HG03571 (cell line): ENCODE measurements around the gene TENM3.

ENCODE experiments used
- ATAC-seq: cut with Tn5 transposase; IDR thresholded peaks from one replicate; pipeline ENCODE4 v1.9.1; 2021; ENCODE audit not compliant: unreplicated experiment

TENM3 gene

DNA sequence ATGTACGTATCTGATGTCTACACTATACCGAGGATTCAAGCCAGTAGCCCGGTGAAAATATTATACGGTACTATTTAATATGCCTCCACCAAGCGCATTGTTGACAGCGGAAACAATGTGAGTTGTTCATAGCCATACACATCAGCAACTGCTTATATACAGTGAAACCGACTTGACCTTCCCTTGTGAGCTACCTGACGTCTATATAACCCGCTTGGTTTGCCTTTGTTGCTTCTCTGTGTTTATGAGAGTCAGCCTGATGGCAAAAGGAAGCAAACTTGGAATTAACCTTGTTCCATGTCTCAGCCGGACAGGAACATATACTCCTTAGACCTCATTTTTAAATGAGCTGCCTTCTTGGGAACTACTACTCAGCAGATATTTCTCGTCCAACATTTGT lies 462.2 kb downstream of the TENM3 start:
- no peak for ATAC-seq

DNA sequence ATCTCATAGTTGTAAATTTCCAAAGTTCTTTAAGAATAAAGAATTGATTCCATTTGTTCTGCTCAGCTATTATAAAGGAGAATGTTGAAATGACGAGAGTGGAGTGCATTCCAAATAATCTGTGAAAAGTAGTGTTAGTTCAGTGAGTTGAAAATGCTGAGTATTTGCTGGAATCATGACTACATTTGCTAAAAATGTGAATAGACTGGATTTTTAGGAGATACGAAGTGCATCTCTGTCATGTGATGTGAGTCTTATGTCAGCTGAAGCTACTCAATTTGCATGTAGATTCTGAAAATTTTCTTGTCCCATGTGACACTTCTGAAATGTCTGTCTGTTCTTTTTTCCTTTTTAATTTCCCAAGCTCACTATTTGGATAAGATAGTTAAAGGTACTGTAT lies 468.0 kb downstream of the TENM3 start:
- no peak for ATAC-seq

DNA sequence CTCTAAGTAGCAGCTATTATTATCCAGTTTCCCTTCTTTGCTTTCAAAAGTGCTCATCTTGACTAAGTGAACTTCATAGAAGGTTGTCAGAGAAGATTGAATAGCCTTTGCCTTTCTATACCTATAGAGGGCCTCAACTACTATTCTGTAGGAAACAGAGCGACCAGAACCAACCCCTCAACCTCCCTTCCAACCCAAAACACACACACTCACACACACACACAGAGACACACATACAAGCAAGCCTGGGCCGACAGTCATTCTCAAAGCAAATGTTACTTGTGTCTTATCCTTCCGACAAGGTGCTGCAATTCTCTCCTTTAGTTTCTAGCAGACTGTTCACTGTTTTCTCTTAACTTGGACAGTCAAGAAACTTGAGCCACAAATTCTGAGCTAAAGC lies 472.3 kb downstream of the TENM3 start:
- ATAC-seq = no peak

DNA sequence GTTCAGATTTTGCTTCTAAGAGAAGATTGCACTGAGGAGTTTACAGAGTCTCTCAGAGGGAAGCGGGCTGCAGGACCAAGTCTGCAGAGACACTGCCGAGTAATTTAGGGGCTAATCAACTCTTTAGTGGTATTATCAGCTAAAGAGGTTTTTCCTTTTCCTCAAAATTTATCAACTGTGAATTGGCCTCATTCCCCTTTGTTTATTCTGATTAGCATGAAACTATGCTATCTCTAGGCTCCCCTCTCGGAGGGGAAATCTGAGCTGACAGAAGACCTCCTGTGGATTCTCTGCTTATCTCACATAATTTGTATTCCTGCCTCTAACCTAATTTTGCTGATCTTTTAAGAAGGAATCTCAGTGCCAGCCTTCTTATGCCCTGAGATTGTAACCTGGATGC lies 473.0 kb downstream of the TENM3 start:
- ATAC-seq = no peak

DNA sequence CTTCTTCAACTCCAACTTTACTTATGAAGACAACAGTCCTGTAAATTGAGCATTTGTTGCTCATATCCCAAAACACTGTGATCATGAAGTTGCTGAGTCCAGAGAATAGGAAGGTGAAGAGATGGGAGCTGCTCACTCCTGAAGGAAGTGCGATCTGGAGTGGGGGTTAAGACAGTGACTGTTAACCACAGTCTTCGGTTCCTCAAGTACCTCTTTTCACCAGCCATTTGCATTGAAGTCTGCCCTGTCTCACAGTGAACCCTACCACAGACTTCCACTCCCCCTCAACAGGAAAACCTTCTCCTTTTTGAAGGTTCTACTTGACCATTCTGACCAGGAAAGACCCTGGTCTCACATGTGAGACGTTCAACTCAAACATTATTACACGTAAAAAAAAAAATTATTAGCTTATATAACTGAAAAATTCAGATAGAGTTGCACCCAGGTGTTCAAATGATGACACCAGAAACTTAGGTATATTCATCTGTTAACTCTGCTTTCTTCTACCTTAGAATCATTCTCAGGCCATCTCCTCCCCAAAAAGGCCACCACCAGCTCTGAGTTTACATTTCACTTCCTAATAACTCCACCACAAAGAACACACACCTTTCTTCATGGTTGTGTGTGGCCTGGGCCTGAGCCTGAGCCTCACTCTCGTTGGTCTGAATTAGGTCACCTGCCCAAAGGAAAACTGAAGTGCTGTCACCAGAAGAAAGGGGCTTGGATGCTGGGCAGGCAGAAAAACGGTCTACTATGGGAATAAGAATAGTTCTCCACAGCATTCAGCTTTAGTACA lies 474.8 kb downstream of the TENM3 start:
- ATAC-seq = no peak

DNA sequence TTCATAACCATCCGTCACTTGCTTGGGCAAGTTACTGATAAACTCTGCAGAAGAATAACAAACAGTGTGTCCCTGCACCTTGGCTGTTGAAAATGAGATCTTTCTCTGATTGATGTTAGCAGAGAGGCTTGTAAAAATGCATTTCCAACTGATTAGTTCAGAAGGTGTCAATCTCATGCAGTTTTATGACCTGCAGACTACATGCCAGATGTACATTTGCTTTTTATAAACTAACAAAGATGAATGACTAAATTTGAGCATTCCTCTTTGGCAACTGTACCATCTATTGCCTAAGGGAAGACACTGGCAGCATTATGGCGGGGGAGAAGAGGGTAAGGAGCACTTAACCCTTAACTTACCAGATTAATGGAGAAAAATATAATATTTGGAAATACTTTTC lies 481.2 kb downstream of the TENM3 start:
- no peak for ATAC-seq

DNA sequence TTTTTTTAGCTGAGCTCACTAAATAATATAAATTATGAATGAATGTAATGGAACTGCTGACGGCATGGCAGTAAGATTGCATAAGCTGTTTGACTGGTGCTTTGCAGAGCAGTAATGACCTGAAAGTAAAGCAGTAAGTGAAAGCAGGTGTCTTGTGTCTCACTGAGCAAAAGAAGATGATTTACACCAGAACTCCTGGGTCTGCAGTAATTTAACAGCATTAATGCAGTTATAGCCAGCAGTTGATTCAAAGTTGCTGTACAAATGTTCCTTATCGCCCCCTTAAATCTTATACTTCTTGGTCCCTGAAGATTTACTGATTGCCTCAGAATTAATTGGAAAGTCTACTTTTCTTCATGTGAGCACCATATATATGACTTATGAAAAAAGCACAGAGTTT lies 486.3 kb downstream of the TENM3 start:
- ATAC-seq = no peak

DNA sequence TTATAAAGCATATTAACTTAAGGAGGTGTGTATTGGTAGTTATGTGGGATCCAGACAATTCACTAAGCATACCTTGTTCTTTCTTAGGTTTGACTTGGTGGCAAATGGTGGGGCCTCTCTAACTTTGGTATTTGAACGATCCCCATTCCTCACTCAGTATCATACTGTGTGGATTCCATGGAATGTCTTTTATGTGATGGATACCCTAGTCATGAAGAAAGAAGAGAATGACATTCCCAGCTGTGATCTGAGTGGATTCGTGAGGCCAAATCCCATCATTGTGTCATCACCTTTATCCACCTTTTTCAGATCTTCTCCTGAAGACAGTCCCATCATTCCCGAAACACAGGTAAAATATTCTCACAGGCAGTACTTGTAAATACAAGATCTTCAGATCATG lies 487.6 kb downstream of the TENM3 start:
- ATAC-seq = no peak

DNA sequence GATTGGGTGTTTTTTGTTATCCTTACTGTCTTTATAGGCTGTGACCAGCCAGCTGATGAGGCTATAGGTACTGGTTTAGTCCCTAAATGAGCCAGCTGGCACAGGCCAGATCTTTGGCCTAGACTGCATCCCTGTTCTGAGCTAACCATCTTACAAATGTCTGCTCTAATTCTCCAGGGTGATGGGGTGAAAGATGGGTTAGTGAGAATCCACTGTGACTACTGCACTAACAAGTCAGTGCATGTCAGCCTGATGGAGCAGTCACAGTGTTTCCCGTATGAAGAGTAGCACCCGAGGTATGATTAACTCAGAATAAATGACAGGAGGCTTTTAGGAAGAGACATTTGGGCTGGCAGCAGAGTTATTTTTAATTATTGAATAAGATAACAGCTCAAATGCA lies 493.0 kb downstream of the TENM3 start:
- ATAC-seq = no peak

DNA sequence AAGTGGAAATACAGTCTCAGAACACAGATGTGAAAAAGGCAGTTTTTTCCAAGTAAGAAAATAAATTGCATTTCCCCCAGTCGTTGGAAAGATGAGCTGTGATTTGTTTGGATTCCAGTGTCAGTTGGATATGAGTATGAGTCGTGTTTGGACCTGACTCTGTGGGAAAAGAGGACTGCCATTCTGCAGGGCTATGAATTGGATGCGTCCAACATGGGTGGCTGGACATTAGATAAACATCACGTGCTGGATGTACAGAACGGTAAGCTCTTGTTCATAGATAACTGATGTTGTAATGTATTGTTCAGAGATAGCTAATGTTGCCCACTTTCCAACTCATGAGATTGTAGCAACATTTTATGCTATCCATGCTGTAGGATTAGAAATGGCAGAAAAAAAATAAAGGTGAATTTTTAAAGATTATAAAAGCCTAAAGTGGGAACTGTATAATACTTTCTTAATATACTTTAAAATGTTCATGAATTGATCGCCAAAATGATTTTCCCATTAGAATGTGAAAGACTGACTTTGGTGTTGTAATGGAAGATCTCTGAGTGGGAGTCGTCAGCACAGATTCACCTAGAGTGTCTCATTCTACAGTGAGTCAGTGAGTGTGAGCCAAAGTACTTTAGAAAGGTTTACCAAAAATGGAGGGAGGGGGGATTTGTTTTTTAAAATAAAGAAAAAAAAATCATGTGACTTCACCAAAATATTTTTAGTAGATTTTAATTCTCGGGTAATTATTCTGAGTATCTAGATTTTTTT lies 495.3 kb downstream of the TENM3 start:
- ATAC-seq = no peak

DNA sequence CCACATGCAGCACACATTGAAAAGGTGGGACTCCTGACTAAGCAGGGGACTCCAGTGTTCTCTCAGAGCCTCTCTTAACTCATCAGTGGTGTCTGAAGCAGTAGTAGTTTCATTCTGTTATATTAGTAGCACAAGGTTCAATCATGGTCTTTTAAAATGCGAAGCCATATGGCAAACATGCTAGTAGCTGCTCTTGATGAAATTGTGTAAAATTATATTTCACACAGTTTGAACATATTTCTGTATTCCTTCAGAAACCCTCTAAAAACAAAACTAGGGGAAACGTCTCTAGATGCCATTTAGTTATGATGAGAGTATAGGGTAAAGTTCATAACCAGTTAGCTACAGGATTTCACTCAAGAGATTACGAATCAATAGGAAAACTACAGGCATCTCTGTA lies 497.1 kb downstream of the TENM3 start:
- no peak for ATAC-seq

DNA sequence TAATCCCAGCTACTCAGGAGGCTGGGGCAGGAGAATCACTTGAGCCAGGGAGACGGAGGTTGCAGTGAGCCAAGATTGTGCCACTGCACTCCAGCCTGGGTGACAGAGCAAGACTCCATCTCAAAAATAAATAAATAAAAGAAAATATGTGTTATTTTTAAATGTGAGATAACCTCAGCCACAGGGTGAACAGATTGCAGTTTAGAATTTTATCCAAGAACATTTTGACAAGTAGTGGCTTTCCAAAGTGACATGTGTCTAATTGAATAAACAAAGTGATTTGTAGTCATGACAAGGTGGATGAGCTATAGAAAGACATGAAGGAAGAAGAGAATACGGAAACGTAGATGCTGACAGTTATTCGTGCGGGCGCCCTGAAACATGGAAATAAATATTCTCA lies 497.9 kb downstream of the TENM3 start:
- ATAC-seq = no peak

DNA sequence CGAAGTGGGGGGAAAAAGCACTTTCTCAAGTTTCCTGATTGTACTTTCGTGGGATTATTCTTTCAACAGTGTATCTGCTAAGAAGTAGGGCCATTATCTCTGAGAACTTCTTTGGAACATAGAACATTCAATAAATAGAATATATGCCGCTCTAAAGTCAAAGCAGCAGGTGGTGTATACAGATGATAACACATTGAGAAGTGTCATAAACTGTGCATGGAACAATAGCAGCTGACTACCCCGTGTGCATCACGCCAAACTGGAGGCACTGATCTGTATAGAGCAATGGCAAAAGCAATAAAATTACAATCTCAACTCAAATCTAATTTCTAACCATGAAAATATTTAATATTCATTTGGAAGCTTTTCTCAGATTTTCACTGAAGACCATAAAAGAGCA lies 498.7 kb downstream of the TENM3 start:
- ATAC-seq = no peak

DNA sequence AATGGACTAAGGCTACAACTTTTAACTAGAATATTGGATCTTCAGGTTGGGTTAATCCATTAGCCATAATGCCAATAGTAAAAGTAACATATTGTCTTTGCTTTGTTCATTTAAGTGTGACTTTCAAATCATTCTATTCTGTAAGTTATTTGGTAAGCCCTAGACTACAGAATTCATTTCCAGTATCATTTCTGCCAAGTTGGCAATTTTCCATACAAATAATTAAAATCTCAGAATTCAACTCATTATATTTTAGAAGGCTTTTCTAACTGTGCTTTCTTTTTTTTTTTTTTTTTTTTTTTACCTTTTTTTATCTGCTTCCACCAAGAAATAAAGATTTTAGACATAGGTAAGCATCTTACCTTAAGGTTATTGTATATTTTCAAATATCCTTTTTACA lies 500.6 kb downstream of the TENM3 start:
- no peak for ATAC-seq

DNA sequence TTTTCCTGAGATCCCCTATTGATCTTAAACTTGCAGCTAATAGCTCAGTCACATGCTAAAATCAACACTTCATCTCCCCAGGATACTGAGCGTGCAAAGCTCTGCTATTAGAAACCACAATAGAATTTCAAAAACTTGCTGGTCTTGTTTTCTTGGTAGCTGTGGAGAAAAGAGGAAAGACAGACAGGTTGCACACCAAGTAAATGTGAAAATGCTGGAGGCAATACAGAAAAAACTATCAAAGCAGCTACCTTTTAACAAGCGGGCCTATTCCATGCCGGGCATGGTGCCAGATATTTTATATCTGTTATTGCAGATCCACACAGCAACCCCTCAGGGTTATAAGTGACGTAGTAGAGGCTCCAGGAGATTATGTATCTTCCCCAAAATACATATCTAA lies 502.0 kb downstream of the TENM3 start:
- ATAC-seq = no peak

DNA sequence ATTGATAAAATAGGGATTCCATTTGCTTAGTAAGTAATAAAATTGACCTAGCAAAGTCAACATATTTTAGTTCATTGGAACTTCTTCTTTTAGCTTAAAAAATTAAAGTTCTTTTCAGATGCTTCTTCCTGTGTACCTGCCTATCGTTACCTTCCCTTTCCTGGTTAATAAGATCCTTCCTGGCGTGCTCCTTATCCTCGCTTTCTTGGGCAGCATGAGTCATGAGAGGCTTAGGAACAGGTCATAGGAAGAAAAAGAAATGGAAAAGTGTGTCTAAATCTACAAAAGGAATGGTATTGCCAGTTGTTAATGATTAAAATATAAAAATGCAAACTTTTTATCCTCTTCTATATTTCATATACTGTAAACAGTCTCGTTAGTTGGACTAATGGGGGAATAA lies 503.7 kb downstream of the TENM3 start:
- no peak for ATAC-seq

DNA sequence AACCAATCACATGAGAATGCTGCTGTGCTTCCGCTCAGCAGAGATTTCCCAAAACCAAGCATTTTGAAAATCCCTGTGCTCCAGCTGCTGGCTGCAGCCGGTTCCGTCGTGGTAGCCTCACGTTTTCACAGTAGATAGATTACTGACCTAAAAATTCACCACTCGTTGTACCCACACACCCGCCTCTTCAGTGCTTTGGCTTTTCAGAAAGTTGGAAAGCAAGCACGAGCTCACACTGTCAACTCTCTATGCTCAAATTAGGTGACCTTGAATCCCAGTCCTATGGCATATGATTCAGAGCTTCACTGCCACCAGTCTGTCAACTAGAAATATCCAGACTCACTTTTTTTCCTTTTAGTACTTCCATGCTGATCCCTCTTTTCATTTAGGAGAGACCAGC lies 505.1 kb downstream of the TENM3 start:
- ATAC-seq = no peak

DNA sequence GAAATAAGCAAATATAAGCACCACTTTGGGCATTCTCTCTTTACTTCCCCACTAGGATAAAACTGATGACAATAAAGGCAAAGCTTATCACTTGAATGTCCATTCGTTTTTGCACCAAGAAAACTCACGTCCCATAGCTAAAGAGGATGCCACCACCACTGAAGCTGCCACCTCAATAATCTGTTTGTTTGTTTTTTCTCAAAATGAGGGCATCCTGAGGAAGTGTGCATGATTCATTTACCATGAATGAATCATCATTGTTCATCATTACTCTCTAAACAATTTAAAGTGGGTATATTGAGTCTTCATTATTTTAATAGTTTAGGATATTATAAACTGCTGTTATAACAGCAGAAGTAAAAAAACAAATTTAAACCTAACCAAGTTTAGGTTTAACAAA lies 505.7 kb downstream of the TENM3 start:
- ATAC-seq = no peak

DNA sequence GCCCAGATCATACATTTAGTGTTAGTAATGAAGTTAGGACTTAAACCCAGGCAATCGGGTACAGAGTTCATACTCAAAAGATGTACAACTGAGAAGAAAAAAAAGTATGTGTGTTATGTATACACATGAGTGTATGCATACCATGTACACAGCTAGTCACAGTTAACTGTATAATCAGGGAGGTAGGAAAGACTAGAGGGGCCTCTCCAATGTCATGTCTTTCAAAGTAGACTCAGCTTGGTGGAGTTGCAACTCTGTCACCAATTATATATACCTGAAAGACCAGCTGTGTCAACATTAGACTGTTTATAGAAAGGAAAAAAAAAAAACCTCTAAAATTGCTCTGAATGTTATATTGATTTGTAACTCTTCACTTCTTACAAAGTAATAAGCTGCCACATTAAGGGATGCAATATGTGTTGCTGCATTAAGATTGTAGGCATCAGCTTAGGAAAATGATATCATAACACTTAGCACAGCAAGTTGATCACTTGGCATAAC lies 506.5 kb downstream of the TENM3 start:
- ATAC-seq = no peak

DNA sequence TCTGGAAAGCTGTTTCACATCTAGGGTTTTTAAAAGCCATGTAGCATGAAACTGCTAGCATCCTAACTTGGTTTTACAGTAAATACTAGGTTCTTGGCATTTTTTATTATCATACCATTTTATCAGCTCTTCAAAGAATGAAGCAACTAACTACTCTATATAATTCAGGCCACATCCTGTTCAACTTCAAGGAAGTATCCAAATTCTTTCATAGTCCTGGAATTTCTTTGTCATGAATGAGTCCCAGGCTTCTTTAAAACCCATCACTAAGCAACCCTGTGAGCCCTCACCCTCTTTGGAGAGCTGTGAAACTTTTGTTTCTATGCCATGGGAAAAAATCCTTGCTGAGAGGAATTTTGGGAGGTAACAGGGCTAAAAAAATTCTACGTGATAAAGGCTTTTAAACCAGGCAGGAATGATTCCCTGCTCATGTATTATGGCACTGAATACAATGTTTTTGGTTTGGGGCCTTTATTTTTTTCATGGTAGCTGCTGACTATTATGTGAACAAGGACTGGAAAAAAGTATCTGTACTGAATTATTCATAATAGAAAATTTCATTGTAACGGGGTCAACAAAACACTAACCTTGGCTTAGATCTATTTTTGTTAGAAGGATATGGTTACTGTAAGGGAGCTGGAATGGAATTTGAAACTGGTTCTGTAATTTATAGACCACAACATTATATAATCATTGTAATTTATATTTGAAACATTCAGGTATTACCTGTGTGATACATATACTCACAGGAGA lies 509.1 kb downstream of the TENM3 start:
- ATAC-seq = no peak

DNA sequence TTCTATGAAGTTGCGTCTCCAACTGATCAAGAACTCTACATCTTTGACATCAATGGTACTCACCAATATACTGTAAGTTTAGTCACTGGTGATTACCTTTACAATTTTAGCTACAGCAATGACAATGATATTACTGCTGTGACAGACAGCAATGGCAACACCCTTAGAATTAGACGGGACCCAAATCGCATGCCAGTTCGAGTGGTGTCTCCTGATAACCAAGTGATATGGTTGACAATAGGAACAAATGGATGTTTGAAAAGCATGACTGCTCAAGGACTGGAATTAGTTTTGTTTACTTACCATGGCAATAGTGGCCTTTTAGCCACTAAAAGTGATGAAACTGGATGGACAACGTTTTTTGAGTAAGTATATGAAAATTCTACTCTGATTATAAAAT lies 511.7 kb downstream of the TENM3 start:
- ATAC-seq = no peak
